Natural killer cell (primary cell): ENCODE data around the gene PDGFRB. TPM values are rescaled to one million over a fixed set of nuclear protein-coding genes. Genes with fewer than 3 reads are reported as not detected.

Experiments
- ATAC-seq, 3 donors: fragments of 150-1000 bp in 2 of 3; fragments of 200-7000 bp in 1 of 3; cut with Tn5 transposase; 1 replicate in 1 of 3; 2 replicates in 2 of 3; pipeline ENCODE4 v1.10.0; 2021; ENCODE audit warnings: mild to moderate bottlenecking in 2 of 3, moderate library complexity in 2 of 3
- DNase-seq, 2 donors: peaks; one replicate each; pipeline versions ENCODE4 v3.0.0 to v3.0.0-alpha.2; 2013 to 2021; ENCODE audit warnings: mixed read lengths in 1 of 2
- H3K27ac ChIP-seq: one replicate; pipeline ENCODE4 v1.5.1; 2013; ENCODE audit warnings: mild to moderate bottlenecking, low read length
- H3K27me3 ChIP-seq: one replicate; pipeline ENCODE4 v1.6.1; 2013; ENCODE audit warnings: low read length; ENCODE audit not compliant: control insufficient read depth, insufficient read depth
- H3K36me3 ChIP-seq: one replicate; pipeline ENCODE4 v1.6.1; 2013; ENCODE audit warnings: low read length; ENCODE audit not compliant: control insufficient read depth, insufficient read depth
- H3K4me1 ChIP-seq: one replicate; pipeline ENCODE4 v1.6.1; 2013; ENCODE audit warnings: low read length; ENCODE audit not compliant: control insufficient read depth, insufficient read depth
- H3K4me3 ChIP-seq: one replicate; pipeline ENCODE4 v1.5.1; 2013; ENCODE audit warnings: low read length
- H3K9me3 ChIP-seq: one replicate; pipeline ENCODE4 v1.6.1; 2013; ENCODE audit warnings: low read length; ENCODE audit not compliant: control insufficient read depth, insufficient read depth
- H3K27ac Mint-ChIP-seq, 2 donors: one replicate each; pipeline ENCODE4 v1.8.0; 2022; ENCODE audit warnings: mild to moderate bottlenecking in 2 of 2, mixed read lengths in 2 of 2, moderate library complexity in 1 of 2
- H3K27me3 Mint-ChIP-seq, 2 donors: one replicate each; pipeline ENCODE4 v1.8.0; 2022; ENCODE audit warnings: low read depth in 2 of 2, mixed read lengths in 2 of 2
- H3K36me3 Mint-ChIP-seq: one replicate; pipeline ENCODE4 v1.8.0; 2022; ENCODE audit warnings: mixed read lengths
- H3K4me1 Mint-ChIP-seq, 2 donors: one replicate each; pipeline ENCODE4 v1.8.0; 2022; ENCODE audit warnings: mixed read lengths in 2 of 2
- H3K4me3 Mint-ChIP-seq: one replicate; pipeline ENCODE4 v1.8.0; 2022; ENCODE audit warnings: mild to moderate bottlenecking, moderate library complexity, mixed read lengths
- H3K9me3 Mint-ChIP-seq, 2 donors: one replicate each; pipeline ENCODE4 v1.8.0; 2022; ENCODE audit warnings: mixed read lengths in 2 of 2
- WGBS: methylation state at CpG from one replicate; pipeline ENCODE4 v1.1.7; 2013; ENCODE audit warnings: missing lambda C conversion rate; ENCODE audit not compliant: insufficient coverage; 5-methylcytosine and 5-hydroxymethylcytosine counted together
- intact Hi-C: fragments of 100-400 bp; cut with micrococcal nuclease; formaldehyde crosslinking; loops from one replicate; pipeline ENCODE4 v1.14.2; 2022
- total RNA-seq, 4 donors: library from RNA; stranded (reverse); fragments of 120-200 nt in 1 of 4; gene quantifications; one replicate each; pipeline versions ENCODE4 v1.2.3 to v1.2.4, GENCODE V29; 2013 to 2022
- TF ChIP-seq, protein P1 (sequence below): fragments of 200-600 bp; IDR thresholded peaks from one replicate; pipeline ENCODE4 v1.8.0; 2022; ENCODE audit warnings: antibody characterized with exemption

PDGFRB gene
- total RNA-seq, 3 donors from 2014 or later (not counting 1 experiment from before 2014, with no cell fraction given): 44.8 to 93.1 (median 61.6) TPM

DNA sequence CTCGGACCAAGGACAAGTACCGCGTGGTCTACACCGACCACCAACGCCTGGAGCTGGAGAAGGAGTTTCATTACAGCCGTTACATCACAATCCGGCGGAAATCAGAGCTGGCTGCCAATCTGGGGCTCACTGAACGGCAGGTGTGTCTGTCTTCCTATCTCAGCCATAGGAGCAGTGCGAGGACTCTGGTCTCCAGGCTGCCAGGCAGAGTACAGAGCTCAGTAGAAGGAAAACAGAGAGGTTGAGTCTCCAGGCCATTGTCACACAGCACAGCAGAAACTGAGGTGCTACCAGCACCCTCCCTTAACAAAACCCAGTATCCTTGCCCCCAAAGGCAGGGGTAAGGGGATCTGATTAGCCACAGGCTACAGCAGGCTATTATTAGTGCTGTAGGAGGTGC, 27.1 kb upstream of the PDGFRB start:
- no peaks in the 10 kb centered on the region for H3K9me3 ChIP-seq
- no peak for DNase-seq
- no peaks in the 10 kb centered on the region for H3K36me3 ChIP-seq
- H3K27me3 Mint-ChIP-seq: peaks cover 12 to 17% of the 10 kb centered on the region in 2 donors
- no peaks in the 10 kb centered on the region for H3K27me3 ChIP-seq
- H3K9me3 Mint-ChIP-seq: no peaks in the 10 kb centered on the region
- no peaks in the 10 kb centered on the region for H3K36me3 Mint-ChIP-seq
- TF ChIP-seq, protein P1, sequence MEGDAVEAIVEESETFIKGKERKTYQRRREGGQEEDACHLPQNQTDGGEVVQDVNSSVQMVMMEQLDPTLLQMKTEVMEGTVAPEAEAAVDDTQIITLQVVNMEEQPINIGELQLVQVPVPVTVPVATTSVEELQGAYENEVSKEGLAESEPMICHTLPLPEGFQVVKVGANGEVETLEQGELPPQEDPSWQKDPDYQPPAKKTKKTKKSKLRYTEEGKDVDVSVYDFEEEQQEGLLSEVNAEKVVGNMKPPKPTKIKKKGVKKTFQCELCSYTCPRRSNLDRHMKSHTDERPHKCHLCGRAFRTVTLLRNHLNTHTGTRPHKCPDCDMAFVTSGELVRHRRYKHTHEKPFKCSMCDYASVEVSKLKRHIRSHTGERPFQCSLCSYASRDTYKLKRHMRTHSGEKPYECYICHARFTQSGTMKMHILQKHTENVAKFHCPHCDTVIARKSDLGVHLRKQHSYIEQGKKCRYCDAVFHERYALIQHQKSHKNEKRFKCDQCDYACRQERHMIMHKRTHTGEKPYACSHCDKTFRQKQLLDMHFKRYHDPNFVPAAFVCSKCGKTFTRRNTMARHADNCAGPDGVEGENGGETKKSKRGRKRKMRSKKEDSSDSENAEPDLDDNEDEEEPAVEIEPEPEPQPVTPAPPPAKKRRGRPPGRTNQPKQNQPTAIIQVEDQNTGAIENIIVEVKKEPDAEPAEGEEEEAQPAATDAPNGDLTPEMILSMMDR: no peak
- intact Hi-C loops: no loop called here
- H3K27ac Mint-ChIP-seq: no peak overlapping the region
- no peak overlapping the region for H3K4me3 ChIP-seq
- no peak overlapping the region for H3K4me3 Mint-ChIP-seq
- no peaks in the 10 kb centered on the region for H3K4me1 ChIP-seq
- no peak overlapping the region for H3K27ac ChIP-seq
- ATAC-seq: no peak
- no peaks in the 10 kb centered on the region for H3K4me1 Mint-ChIP-seq
- WGBS: 92% methylated on average over 10 of the region's 10 CpGs

DNA sequence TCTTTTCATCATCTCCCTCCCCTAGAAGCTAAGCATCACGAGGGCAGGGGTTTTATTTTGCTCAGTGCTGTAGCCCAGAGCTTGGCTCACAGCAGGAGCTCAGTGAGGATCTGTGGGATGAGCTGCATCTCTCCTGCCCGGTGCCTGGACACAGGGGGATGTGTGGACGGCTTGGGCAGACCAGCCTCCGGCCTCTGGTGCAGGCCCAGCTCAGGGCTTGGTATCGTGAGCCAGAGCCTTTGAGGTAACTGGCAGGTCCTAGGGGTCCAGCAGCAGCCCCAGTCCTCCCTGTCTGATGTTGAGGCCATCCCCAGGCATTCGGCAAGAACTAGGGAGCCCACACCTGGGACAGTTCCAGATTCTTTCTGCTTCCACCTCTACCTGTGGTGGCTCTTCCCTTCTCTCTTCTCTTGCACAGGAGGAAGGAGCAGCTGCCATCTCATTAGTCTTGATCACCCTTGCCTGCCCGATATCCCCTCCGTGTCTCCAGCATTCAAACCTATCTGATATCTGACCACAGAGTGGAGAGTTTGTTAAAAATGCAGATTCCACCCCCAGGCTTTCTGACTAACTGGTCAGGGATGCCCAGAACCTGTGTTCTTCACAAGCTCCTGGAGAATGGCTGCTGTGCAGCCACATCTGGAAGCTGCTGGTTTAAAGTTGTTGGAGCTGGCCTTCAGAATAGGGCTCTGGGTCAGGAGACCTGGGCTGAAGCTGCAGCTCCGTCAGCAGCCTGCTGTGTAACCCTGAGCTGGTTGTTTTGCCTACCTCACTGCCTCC, 26.3 kb upstream of the PDGFRB start:
- Mint-ChIP-seq H3K4me1 (no peaks in the 10 kb centered on the region), H3K9me3 (no peaks in the 10 kb centered on the region), H3K36me3 (no peaks in the 10 kb centered on the region), H3K27me3 (peaks cover 7 to 11% of the 10 kb centered on the region in 2 donors), H3K4me3 (no peak overlapping the region), H3K27ac (no peak overlapping the region)
- no peaks in the 10 kb centered on the region for H3K27me3 ChIP-seq
- no peak overlapping the region for H3K4me3 ChIP-seq
- TF ChIP-seq, protein P1: no peak
- ATAC-seq (no peak), DNase-seq (no peak)
- intact Hi-C loops: no loop called here
- no peaks in the 10 kb centered on the region for H3K9me3 ChIP-seq
- 80% methylated on average over 9 of the region's 9 CpGs for WGBS
- H3K36me3 ChIP-seq: no peaks in the 10 kb centered on the region
- H3K4me1 ChIP-seq: no peaks in the 10 kb centered on the region
- H3K27ac ChIP-seq: no peak overlapping the region

DNA sequence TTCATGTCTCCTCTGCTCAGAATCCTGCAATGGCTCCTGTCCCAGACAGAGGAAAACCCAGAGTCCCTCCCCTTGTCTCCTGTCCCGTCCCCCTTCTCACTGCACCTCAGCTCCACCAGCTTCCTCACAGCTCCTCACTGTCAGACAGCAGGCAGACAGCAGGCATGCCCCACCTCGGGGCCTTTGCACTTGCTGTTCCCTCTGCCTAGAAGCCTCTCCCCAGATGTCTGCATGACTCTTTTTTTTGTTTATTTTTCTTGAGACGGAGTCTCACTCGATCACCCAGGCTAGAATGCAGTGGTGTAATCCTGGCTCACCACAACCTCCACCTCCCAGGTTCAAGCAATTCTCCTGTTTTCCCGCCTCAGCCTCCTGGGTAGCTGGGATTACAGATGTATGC, 25.4 kb upstream of the PDGFRB start:
- intact Hi-C loops: no loop called here
- H3K27me3 Mint-ChIP-seq: peaks cover 4 to 9% of the 10 kb centered on the region in 2 donors
- TF ChIP-seq, protein P1: no peak
- H3K36me3 Mint-ChIP-seq: no peaks in the 10 kb centered on the region
- H3K9me3 Mint-ChIP-seq: no peaks in the 10 kb centered on the region
- ATAC-seq: no peak
- H3K27ac Mint-ChIP-seq: no peak overlapping the region
- Histone ChIP-seq H3K9me3 (no peaks in the 10 kb centered on the region), H3K27me3 (no peaks in the 10 kb centered on the region), H3K4me3 (no peak overlapping the region), H3K36me3 (no peaks in the 10 kb centered on the region), H3K4me1 (no peaks in the 10 kb centered on the region), H3K27ac (no peak overlapping the region)
- H3K4me1 Mint-ChIP-seq: no peaks in the 10 kb centered on the region
- DNase-seq: no peak
- WGBS: 86% methylated on average over 4 of the region's 5 CpGs
- no peak overlapping the region for H3K4me3 Mint-ChIP-seq
